ENCODE results near the gene PDXDC1. TPM values are rescaled to one million over a fixed set of nuclear protein-coding genes. Genes with fewer than 3 reads are reported as not detected.
A peak's percentile ranks its signal among the peaks of the same experiment; 100 is the strongest.

PDXDC1 gene
- total RNA-seq, 4 donors from 2014 or later: 35.3 to 91.1 (median 63.0) TPM

DNA sequence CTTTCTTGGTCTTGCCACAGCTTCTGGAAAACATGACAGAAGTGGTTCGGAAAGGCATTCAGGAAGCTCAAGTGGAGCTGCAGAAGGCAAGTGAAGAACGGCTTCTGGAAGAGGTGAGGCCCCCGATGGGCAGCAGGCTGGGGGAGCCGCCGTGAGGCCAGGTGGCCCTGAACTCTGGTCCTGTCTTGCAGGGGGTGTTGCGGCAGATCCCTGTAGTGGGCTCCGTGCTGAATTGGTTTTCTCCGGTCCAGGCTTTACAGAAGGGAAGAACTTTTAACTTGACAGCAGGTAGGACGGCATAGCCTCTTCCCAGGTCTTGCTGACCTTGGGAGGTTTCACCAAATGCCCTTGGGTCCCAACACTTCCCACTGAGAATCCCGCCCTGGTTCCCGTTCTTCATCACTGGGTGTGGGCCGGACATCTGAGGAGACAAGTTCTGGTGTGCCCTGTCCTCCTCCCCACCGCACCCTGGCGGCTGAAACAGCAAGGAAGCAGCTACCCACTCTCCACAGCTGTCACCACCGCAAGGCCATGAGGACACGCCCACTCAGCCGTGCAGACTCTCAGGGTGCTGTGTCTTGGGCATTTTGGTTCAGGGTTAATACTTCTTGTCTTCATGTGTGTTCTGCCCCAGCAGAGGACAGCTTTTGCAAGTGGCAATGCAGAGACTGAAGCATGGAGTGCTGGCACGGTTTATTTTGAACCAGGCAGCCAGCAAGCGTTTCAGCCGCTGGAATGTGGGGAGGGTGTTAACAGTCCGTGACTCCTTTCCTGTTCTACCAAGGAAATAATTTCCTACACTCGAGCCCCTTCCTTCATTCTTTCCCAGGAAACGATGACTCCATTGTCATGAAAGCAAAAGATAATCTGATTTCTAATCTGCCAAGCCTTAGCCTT lies 59.7 kb downstream of the PDXDC1 start:
- no peaks in the 10 kb centered on the region for H3K4me1 ChIP-seq
- TF ChIP-seq POLR2A (IDR thresholded peaks at IDR 0.05) (no peak), CTCF (IDR thresholded peaks at IDR 0.05) (peak in 1 of 4 experiments; percentile 6)
- intact Hi-C loops (cut with DNase I; ENCODE audit: low total_unique reads): no loop called here
- H3K4me3 ChIP-seq: no peak overlapping the region
- no peaks in the 10 kb centered on the region for H3K36me3 ChIP-seq
- no peaks in the 10 kb centered on the region for H3K27me3 ChIP-seq
- H3K9me3 ChIP-seq: no peaks in the 10 kb centered on the region
- DNase-seq: no peak
- no peak overlapping the region for H3K27ac ChIP-seq

DNA sequence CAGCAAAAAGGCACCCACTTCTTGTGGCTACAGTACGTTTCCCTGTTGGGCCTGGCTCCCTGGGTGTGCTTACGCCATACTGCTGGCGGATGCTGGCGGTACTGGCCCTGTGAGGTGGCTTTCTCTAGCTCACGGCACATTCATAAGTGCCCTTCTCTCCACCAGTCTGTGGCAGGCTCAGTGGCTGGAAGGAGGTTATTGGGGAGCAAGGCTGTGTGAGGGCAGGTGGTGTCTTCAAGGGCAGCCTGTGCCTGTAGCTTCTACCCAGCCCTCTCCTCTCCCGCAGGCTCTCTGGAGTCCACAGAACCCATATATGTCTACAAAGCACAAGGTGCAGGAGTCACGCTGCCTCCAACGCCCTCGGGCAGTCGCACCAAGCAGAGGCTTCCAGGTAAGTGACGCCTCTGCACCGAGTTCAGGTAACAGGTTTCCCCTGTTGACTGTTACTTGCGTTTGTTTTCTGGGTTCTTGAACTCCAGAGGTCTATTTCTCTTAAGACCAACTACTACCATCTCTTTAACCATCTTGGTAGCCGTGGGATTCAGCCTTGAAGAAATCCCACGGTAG lies 60.4 kb downstream of the PDXDC1 start:
- Histone ChIP-seq H3K4me1 (no peaks in the 10 kb centered on the region), H3K4me3 (no peak overlapping the region), H3K27me3 (no peaks in the 10 kb centered on the region), H3K36me3 (no peaks in the 10 kb centered on the region), H3K27ac (no peak overlapping the region), H3K9me3 (no peaks in the 10 kb centered on the region)
- TF ChIP-seq POLR2A (IDR thresholded peaks at IDR 0.05): no peak
- no peak for TF ChIP-seq CTCF (IDR thresholded peaks at IDR 0.05)
- peak in 1 of 2 donors; percentile 10 for DNase-seq
- intact Hi-C loops (cut with DNase I; ENCODE audit: low total_unique reads): no loop called here

GRCh38 chr16:15037003-15037402 lies 62.2 kb downstream of the PDXDC1 start:
- no peak for DNase-seq
- TF ChIP-seq POLR2A (IDR thresholded peaks at IDR 0.05): no peak
- no peak for TF ChIP-seq CTCF (IDR thresholded peaks at IDR 0.05)

GRCh38 chr16:15037745-15038144 lies 62.9 kb downstream of the PDXDC1 start:
- Histone ChIP-seq H3K36me3 (no peaks in the 10 kb centered on the region), H3K27ac (no peak overlapping the region), H3K27me3 (no peaks in the 10 kb centered on the region), H3K4me1 (peaks cover 0 to 6% of the 10 kb centered on the region in 2 donors), H3K4me3 (no peak overlapping the region), H3K9me3 (no peaks in the 10 kb centered on the region)
- intact Hi-C loops (cut with DNase I; ENCODE audit: low total_unique reads): no loop called here
- no peak for DNase-seq
- TF ChIP-seq POLR2A (IDR thresholded peaks at IDR 0.05): no peak
- TF ChIP-seq CTCF (IDR thresholded peaks at IDR 0.05): no peak

More at GRCh38 chr16:15037003-15037402, 62.2 kb downstream of the PDXDC1 start:
- Histone ChIP-seq H3K36me3 (no peaks in the 10 kb centered on the region), H3K9me3 (no peaks in the 10 kb centered on the region), H3K4me3 (no peak overlapping the region), H3K27me3 (no peaks in the 10 kb centered on the region), H3K4me1 (peaks cover 0 to 6% of the 10 kb centered on the region in 2 donors), H3K27ac (no peak overlapping the region)
- intact Hi-C loops (cut with DNase I; ENCODE audit: low total_unique reads): no loop called here

- no peak for TF ChIP-seq CTCF (IDR thresholded peaks at IDR 0.05)
- TF ChIP-seq POLR2A (IDR thresholded peaks at IDR 0.05): no peak
- H3K27ac ChIP-seq: no peak overlapping the region
- H3K4me3 ChIP-seq: no peak overlapping the region
- H3K27me3 ChIP-seq: no peaks in the 10 kb centered on the region
- H3K4me1 ChIP-seq: peaks cover 0 to 6% of the 10 kb centered on the region in 2 donors
- no peaks in the 10 kb centered on the region for H3K36me3 ChIP-seq
- no peak for DNase-seq
- no peaks in the 10 kb centered on the region for H3K9me3 ChIP-seq
- intact Hi-C loops (cut with DNase I; ENCODE audit: low total_unique reads): no loop called here
Observed at GRCh38 chr16:15038689-15039088, 63.9 kb downstream of the PDXDC1 start.

Measured in uterus (tissue), 4 donors.